IMR-90 (cell line): ENCODE results near the gene POLR2M. TPM values are rescaled to one million over a fixed set of nuclear protein-coding genes. Genes with fewer than 3 reads are reported as not detected.

ENCODE experiments used
- ATAC-seq: fragments of 200-7000 bp; cut with Tn5 transposase; 2 replicates; pipeline ENCODE4 v1.9.1; 2020; ENCODE audit warnings: low read depth, mild to moderate bottlenecking, moderate library complexity
- BruUV-seq: library from RNA; stranded (reverse); fragments of 400-500 nt; replicated peaks from 2 replicates; lab custom pipeline; 2021; lab: Mats Ljungman, UMichigan
- CTCF ChIA-PET: fragments of 300-600 bp; formaldehyde crosslinking; extraction: SDS; loops from one replicate; lab custom pipeline; 2021; ENCODE audit warnings: antibody characterized with exemption; lab: Yijun Ruan, JAX
- POLR2A ChIA-PET: fragments of 300-600 bp; sonication (Branson Sonifier 250); formaldehyde crosslinking; loops from one replicate; lab custom pipeline; 2022; ENCODE audit warnings: antibody characterized with exemption; ENCODE audit not compliant: unreplicated experiment; lab: Charles Lee
- DNase-seq: peaks from one replicate; pipeline ENCODE4 v3.0.0; 2013
- H2AFZ ChIP-seq: replicated peaks from 2 replicates; pipeline ENCODE3; 2013; ENCODE audit warnings: low read length, mild to moderate bottlenecking; ENCODE audit not compliant: poor library complexity
- H2AK5ac ChIP-seq: 2 replicates; pipeline ENCODE4 v1.6.1; 2013; ENCODE audit warnings: low read depth, low read length, inconsistent platforms
- H2AK9ac ChIP-seq: replicated peaks from 2 replicates; pipeline ENCODE3; 2013; ENCODE audit warnings: mild to moderate bottlenecking, low read depth, low read length, moderate library complexity; ENCODE audit not compliant: poor library complexity
- H2BK120ac ChIP-seq: 2 replicates; pipeline ENCODE4 v1.6.1; 2013; ENCODE audit warnings: low read depth, low read length, inconsistent platforms
- H2BK15ac ChIP-seq: 3 replicates; pipeline ENCODE4 v1.6.1; 2013; ENCODE audit warnings: low read depth, low read length, inconsistent platforms
- H2BK20ac ChIP-seq: 2 replicates; pipeline ENCODE4 v1.6.1; 2013; ENCODE audit warnings: low read depth, mild to moderate bottlenecking, inconsistent platforms, low read length, moderate library complexity
- H2BK5ac ChIP-seq: 2 replicates; pipeline ENCODE4 v1.6.1; 2013; ENCODE audit warnings: mild to moderate bottlenecking, low read depth, low read length, inconsistent platforms; ENCODE audit not compliant: poor library complexity, severe bottlenecking
- H3K14ac ChIP-seq: replicated peaks from 2 replicates; pipeline ENCODE4 v1.6.1; 2013; ENCODE audit warnings: low read depth, low read length, inconsistent platforms
- H3K18ac ChIP-seq: 2 replicates; pipeline ENCODE4 v1.6.1; 2013; ENCODE audit warnings: low read depth, low read length, control low read depth
- H3K23ac ChIP-seq: 2 replicates; pipeline ENCODE4 v1.6.1; 2013; ENCODE audit warnings: low read depth, low read length, inconsistent platforms
- H3K27ac ChIP-seq: 2 replicates; pipeline ENCODE4 v1.5.1; 2013; ENCODE audit warnings: mild to moderate bottlenecking, control low read depth, low read length; ENCODE audit not compliant: insufficient read depth
- H3K27me3 ChIP-seq: 2 replicates; pipeline ENCODE4 v1.6.1; 2013; ENCODE audit warnings: low read length; ENCODE audit not compliant: control insufficient read depth, insufficient read depth
- H3K36me3 ChIP-seq: 2 replicates; pipeline ENCODE4 v1.6.1; 2013; ENCODE audit warnings: low read length, mixed read lengths; ENCODE audit not compliant: control insufficient read depth, insufficient read depth
- H3K4ac ChIP-seq: 2 replicates; pipeline ENCODE4 v1.6.1; 2013; ENCODE audit warnings: low read depth, low read length, inconsistent platforms
- H3K4me1 ChIP-seq: 2 replicates; pipeline ENCODE4 v1.6.1; 2013; ENCODE audit warnings: low read length, mixed read lengths; ENCODE audit not compliant: control insufficient read depth, insufficient read depth
- H3K4me2 ChIP-seq: 2 replicates; pipeline ENCODE4 v1.6.1; 2013; ENCODE audit warnings: low read depth, mild to moderate bottlenecking, control low read depth, low read length, moderate library complexity
- H3K4me3 ChIP-seq: 2 replicates; pipeline ENCODE4 v1.5.1; 2013; ENCODE audit warnings: low read depth, mild to moderate bottlenecking, control low read depth, low read length, moderate library complexity; ENCODE audit not compliant: insufficient read depth
- H3K56ac ChIP-seq: 2 replicates; pipeline ENCODE4 v1.6.1; 2013; ENCODE audit warnings: low read length, inconsistent platforms; ENCODE audit not compliant: insufficient read depth; ENCODE audit errors: extremely low read depth
- H3K79me1 ChIP-seq, 2 experiments: 2 replicates each; pipeline ENCODE4 v1.6.1; 2013; ENCODE audit warnings: low read length in 2 of 2, inconsistent platforms in 1 of 2, low read depth in 1 of 2
- H3K9ac ChIP-seq: 2 replicates; pipeline ENCODE4 v1.6.1; 2013; ENCODE audit warnings: low read depth, low read length, control low read depth
- H3K9me1 ChIP-seq: 2 replicates; pipeline ENCODE4 v1.6.1; 2013; ENCODE audit warnings: low read length, inconsistent platforms; ENCODE audit not compliant: insufficient read depth
- H3K9me3 ChIP-seq: 2 replicates; pipeline ENCODE4 v1.6.1; 2013; ENCODE audit warnings: low read length; ENCODE audit not compliant: control insufficient read depth, insufficient read depth
- H4K20me1 ChIP-seq: 2 replicates; pipeline ENCODE4 v1.6.1; 2013; ENCODE audit warnings: low read length, inconsistent platforms; ENCODE audit not compliant: insufficient read depth
- H4K5ac ChIP-seq: 2 replicates; pipeline ENCODE4 v1.6.1; 2013; ENCODE audit warnings: mild to moderate bottlenecking, low read depth, low read length, control low read depth
- H4K8ac ChIP-seq, 2 experiments: 2 replicates each; pipeline ENCODE4 v1.6.1; 2013; ENCODE audit warnings: low read depth in 2 of 2, low read length in 2 of 2, control low read depth in 1 of 2, inconsistent platforms in 1 of 2
- H4K91ac ChIP-seq: 2 replicates; pipeline ENCODE4 v1.6.1; 2013; ENCODE audit warnings: low read depth, low read length, inconsistent platforms; ENCODE audit not compliant: insufficient read depth
- CHD1 ChIP-seq: IDR thresholded peaks from 2 replicates; pipeline ENCODE4 v1.6.1; 2012; ENCODE audit warnings: low read depth, low read length, improper control_type of control experiment
- MAFK ChIP-seq: IDR thresholded peaks from 2 replicates; pipeline ENCODE4 v1.6.1; 2012; ENCODE audit warnings: low read depth, low read length, improper control_type of control experiment
- RAD21 ChIP-seq: IDR thresholded peaks from 2 replicates; pipeline ENCODE4 v1.6.1; 2012; ENCODE audit warnings: low read length, improper control_type of control experiment
- WGBS, 2 experiments: methylation state at CpG; one replicate each; pipeline versions ENCODE4 v1.1.5 to v1.1.7; 2013; ENCODE audit warnings: missing lambda C conversion rate in 2 of 2; ENCODE audit not compliant: insufficient read length in 1 of 2; ENCODE audit errors: extremely low coverage in 2 of 2; 5-methylcytosine and 5-hydroxymethylcytosine counted together
- dilution Hi-C: fragments of 300-500 bp; cut with HindIII; formaldehyde crosslinking; loops from one replicate; pipeline ENCODE4 v1.14.3; 2018; ENCODE audit warnings: low sequenced_read_pairs; ENCODE audit not compliant: unreplicated experiment
- in situ Hi-C: fragments of 300-500 bp; cut with MboI; formaldehyde crosslinking; loops from 3 replicates; pipeline ENCODE4 v1.14.3; 2019; ENCODE audit warnings: low sequenced_read_pairs, inconsistent platforms, mixed read lengths
- intact Hi-C: fragments of 100-400 bp; cut with micrococcal nuclease; formaldehyde crosslinking; loops from 2 replicates; pipeline ENCODE4 v1.10.0; 2022
- polyA plus RNA-seq, 3 experiments: library from polyadenylated mRNA; depleted of rRNA; stranded (reverse); fragments of >200 nt; gene quantifications; 2 replicates each; pipeline ENCODE4 v1.2.3, GENCODE V29; 2012; ENCODE audit warnings: low replicate concordance in 1 of 3
- total RNA-seq: library from RNA; depleted of rRNA; stranded (reverse); fragments of >200 nt; gene quantifications from 2 replicates; pipeline ENCODE4 v1.2.3, GENCODE V29; 2012

The POLR2M gene
- total and polyA plus RNA-seq, 2 of the 4 experiments (the other 2 are of a cell fraction): 60.8 to 117 TPM

GRCh38 chr15:57732526-57733331 is 26.2 kb downstream of the POLR2M start (continued):
- peak; percentile 38; the same call in 1 of the 2 replicates for TF ChIP-seq RAD21

- no peak overlapping the region for H3K4me2 ChIP-seq
- no peaks in the 10 kb centered on the region for H3K9me3 ChIP-seq
- no peaks in the 10 kb centered on the region for H3K79me1 ChIP-seq
- no TSS peak for BruUV-seq
- no peak overlapping the region for H3K9ac ChIP-seq
- no peaks in the 10 kb centered on the region for H3K4me1 ChIP-seq
- no peak overlapping the region for H2BK120ac ChIP-seq
- no peak overlapping the region for H4K91ac ChIP-seq
- H4K5ac ChIP-seq: no peak overlapping the region
- TF ChIP-seq MAFK: peak; percentile 86
- no peak for TF ChIP-seq CHD1
- no peak overlapping the region for H3K14ac ChIP-seq
- CTCF ChIA-PET: interaction anchor here (0.5 kb wide), 1 partner anchor 13 kb away, joined by 4 read pairs; no protein-coding TSS in a partner anchor
- no peak overlapping the region for H2BK20ac ChIP-seq
- no peak overlapping the region for H3K4me3 ChIP-seq
- no peak overlapping the region for H2BK5ac ChIP-seq
- H2BK15ac ChIP-seq: no peak overlapping the region
- POLR2A ChIA-PET: no interaction called here
- no peak overlapping the region for H3K23ac ChIP-seq
- WGBS, 2 experiments: no CpG with 5 or more reads among the region's 2 CpGs
- no peaks in the 10 kb centered on the region for H3K36me3 ChIP-seq
- H2AK9ac ChIP-seq: no peak overlapping the region
- H2AFZ ChIP-seq: no peak overlapping the region
- in situ Hi-C loops (no loop called here), intact Hi-C loops (loop anchor here (5.0 kb wide), 1 partner anchor 127 kb away; no protein-coding TSS in a partner anchor), dilution Hi-C loops (no loop called here)
- no peaks in the 10 kb centered on the region for H3K9me1 ChIP-seq
- H3K27me3 ChIP-seq: no peaks in the 10 kb centered on the region; the same call in 1 of the 2 replicates
- no peak overlapping the region for H3K27ac ChIP-seq
- H2AK5ac ChIP-seq: no peak overlapping the region
- no peaks in the 10 kb centered on the region for H4K20me1 ChIP-seq
- no peak overlapping the region for H3K4ac ChIP-seq
- H3K56ac ChIP-seq: no peak overlapping the region
- no peak overlapping the region for H4K8ac ChIP-seq
- DNase-seq (no peak), ATAC-seq (no peak)
- no peak overlapping the region for H3K18ac ChIP-seq
Observed at GRCh38 chr15:57734860-57735259, 28.3 kb downstream of the POLR2M start.
